GM13976 (cell line): Measurements from ENCODE around the gene PTBP1.

Experiments
- DNase-seq: peaks from one replicate; pipeline ENCODE4 v3.0.0; 2012; ENCODE audit warnings: low spot score
- in situ Hi-C: fragments of 300-500 bp; cut with MboI; formaldehyde crosslinking; loops from one replicate; pipeline ENCODE4 v1.12.0; 2022; ENCODE audit warnings: low sequenced_read_pairs, mixed read lengths, inconsistent platforms; ENCODE audit not compliant: unreplicated experiment
- TF ChIP-seq, protein P1 (sequence below): IDR thresholded peaks from 2 replicates; pipeline ENCODE4 v1.5.1; 2012; ENCODE audit warnings: borderline replicate concordance, mild to moderate bottlenecking; ENCODE audit not compliant: insufficient read depth; ENCODE audit errors: extremely low read depth, missing control alignments, control extremely low read depth

PTBP1 gene

GRCh38 chr19:795073-795611 is 2.1 kb upstream of the PTBP1 start:
- TF ChIP-seq, protein P1, sequence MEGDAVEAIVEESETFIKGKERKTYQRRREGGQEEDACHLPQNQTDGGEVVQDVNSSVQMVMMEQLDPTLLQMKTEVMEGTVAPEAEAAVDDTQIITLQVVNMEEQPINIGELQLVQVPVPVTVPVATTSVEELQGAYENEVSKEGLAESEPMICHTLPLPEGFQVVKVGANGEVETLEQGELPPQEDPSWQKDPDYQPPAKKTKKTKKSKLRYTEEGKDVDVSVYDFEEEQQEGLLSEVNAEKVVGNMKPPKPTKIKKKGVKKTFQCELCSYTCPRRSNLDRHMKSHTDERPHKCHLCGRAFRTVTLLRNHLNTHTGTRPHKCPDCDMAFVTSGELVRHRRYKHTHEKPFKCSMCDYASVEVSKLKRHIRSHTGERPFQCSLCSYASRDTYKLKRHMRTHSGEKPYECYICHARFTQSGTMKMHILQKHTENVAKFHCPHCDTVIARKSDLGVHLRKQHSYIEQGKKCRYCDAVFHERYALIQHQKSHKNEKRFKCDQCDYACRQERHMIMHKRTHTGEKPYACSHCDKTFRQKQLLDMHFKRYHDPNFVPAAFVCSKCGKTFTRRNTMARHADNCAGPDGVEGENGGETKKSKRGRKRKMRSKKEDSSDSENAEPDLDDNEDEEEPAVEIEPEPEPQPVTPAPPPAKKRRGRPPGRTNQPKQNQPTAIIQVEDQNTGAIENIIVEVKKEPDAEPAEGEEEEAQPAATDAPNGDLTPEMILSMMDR = no peak
- in situ Hi-C loops = no loop called here
- no peak for DNase-seq

DNA sequence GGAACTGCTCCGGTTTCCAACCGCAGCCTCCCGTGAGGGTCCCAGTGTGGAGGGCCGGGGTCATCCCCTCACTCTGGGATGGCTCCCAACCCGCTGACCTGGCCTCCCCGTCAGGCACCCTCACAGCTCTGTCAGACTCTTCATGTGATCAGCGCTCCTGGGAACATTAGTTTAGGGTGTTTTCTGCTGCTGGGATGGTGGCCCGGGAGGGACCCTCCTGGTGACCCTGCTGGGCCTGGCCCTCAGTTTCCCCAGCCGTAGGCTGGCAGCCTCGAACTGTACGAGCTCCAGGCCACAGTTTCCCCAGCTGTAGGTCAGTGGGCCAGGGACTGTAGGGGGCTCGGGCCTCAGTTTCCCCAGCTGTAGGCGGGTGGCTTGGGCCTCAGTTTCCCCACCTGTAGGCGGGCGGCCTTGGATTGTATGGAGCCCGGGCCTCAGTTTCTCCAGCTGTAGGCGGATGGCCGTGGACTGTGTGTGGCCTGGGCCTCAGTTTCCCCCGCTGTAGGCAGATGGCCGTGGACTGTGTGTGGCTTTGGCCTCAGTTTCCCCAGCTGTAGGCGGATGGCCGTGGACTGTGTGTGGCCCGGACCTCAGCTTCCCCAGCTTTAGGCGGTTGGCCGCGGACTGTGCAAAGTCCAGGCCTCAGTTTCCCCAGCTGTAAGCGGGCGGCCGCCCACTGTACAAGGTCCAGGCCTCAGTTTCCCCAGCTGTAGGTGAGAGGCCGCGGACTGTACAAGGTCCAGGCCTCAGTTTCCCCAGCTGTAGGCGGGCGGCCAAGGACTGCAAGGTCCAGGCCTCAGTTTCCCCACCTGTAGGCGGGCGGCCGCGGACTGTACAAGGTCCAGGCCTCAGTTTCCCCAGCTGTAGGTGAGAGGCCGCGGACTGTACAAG is 1.3 kb upstream of the PTBP1 start:
- TF ChIP-seq, protein P1 = no peak
- no peak for DNase-seq
- in situ Hi-C loops = no loop called here

DNA sequence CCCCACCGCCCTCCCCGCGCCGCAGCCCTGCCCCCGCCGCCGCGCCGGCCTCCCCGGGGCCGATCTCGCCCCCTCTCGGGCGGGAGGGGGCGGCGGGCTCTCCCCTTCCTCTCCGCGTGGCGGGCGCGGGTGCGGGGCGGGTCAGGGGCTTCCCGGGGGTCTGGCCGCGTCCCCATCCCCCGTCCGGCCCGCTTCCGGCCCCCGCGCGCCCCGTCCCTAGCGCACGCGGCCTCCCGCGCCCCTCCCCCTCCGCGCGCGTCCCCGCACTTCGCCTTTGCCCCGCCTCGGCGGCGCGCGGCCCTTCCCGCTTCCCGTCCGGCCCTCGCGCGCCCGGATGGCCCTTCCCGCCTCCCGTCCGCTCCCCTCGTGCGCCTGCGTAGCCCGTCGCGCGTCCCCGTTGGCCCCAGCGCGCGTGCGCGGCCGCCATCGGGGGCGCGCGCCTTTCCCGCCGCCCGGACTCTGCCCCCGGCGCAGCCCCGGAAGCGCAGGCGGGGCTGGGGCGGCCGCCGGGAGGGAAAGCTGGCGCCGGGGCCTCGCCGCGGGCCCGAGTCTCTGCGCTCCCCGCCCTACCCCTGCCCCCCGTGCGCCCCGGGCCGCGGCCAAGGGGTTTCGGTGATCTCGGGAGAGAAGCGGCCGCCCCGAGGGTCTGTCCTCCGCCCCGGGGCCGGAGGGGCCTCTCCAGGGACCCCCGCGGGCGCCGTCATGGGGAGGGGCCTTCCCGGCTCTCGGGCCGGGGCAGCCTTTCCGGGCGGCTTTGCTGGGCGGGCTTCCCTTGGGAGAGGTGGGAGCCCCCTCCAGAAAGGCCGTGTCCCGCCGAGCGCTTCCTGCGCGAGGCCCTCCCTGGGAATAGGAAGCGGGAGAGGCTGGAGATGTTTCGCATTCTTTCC is 519 bp downstream of the PTBP1 start:
- in situ Hi-C loops = no loop called here
- DNase-seq = peak; percentile 99
- TF ChIP-seq, protein P1 = no peak

DNA sequence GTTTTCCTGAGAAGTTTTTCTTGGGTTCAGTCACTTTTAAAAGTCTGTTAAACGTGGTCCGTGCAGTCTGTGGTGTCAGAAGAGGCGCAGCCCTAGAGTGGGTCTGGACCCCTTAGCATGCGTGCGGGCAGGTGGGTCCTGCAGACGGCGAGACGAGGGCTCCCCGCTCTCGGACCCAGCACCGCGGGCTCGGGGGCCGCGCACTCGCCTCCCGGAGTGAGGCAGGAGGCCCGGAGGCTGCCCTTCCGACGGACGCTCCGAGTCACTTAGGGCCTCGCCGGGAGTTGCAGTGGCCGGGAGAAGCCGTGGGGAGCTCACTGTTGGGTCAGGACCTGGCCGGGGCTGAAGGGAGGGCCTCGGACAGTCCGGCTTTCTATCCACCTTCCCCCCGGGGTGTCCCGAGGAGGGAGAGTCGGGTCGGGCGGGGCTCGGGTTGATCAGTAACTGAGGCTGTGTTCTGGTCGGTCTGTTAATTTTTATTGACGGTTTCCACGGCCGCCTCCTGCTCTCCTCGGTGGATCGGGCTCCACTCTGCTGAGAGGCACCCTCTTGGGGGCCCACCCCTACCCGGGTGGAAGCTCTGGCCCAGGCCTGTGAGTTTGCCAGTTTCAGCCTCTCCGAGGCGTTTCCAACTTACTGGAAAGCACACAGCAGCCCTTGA is 1.3 kb downstream of the PTBP1 start:
- TF ChIP-seq, protein P1 = no peak
- in situ Hi-C loops = no loop called here
- DNase-seq = no peak

DNA sequence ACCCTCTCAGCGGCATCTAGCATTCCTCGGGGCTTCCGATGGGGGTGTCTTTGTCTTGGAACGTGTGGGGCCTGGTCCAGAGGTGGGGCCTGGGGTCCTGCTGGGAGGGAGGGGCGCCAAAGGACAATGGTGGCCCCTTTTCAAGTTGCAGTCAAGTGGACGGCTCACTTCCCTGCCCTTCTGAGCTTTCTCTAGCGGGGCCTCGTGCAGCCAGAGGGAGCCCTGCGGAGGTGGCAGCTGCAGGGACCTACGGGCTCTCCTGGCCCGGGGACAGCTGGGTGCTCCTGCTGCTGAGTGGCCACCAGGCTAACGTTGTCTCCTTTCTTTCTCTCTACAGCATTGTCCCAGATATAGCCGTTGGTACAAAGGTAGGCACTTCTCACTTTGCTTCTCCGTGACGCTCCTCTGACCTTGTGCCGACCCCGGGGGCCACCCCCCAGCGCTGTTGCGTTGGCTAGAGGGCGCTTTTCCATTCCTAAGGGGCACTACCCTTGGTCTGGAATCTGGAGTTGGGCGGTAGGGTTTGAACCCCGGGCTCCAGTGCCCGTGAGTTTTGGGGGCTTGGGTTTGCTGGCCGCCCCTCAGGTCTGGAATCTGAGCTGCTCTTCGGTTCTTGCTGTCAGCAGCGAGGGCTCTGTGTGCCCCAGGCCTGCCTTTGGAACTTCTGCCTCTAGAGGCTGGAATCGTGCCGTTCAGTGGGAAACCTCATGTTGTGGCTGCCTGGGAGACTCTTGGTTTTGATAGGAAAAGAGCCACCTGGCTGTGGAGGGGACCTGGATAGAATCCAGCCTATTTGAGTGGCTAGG is 2.0 kb downstream of the PTBP1 start:
- TF ChIP-seq, protein P1 = no peak
- in situ Hi-C loops = no loop called here
- no peak for DNase-seq
